GM12891 (cell line): ENCODE data around the gene FOXO3.

Experiments used
- POLR2A ChIP-seq: IDR thresholded peaks from 2 replicates; pipeline ENCODE4 v1.6.1; 2011; ENCODE audit warnings: low read depth, low read length, control low read depth
- POLR2AphosphoS5 ChIP-seq: IDR thresholded peaks from 2 replicates; pipeline ENCODE4 v1.6.1; 2011; ENCODE audit warnings: low read depth, low read length, control low read depth

- TF ChIP-seq POLR2AphosphoS5 = no peak
- TF ChIP-seq POLR2A = no peak
Measured at GRCh38 chr6:108584323-108584722, 23.6 kb downstream of the FOXO3 start.
